SIG-M5 treated with dmso at 0.1 percent for 504 hours (cell line): Measurements from ENCODE around the gene ADPRM.
"Not testable (repeated sequence)": the region's sequence is repeated elsewhere in the genome, so short reads cannot be mapped to it uniquely, and the experiment has no call there.

Experiments
- DNase-seq: peaks from one replicate; lab custom pipeline; 2025; ENCODE audit not compliant: unreplicated experiment; lab: John Stamatoyannopoulos, UW

The ADPRM gene

DNA sequence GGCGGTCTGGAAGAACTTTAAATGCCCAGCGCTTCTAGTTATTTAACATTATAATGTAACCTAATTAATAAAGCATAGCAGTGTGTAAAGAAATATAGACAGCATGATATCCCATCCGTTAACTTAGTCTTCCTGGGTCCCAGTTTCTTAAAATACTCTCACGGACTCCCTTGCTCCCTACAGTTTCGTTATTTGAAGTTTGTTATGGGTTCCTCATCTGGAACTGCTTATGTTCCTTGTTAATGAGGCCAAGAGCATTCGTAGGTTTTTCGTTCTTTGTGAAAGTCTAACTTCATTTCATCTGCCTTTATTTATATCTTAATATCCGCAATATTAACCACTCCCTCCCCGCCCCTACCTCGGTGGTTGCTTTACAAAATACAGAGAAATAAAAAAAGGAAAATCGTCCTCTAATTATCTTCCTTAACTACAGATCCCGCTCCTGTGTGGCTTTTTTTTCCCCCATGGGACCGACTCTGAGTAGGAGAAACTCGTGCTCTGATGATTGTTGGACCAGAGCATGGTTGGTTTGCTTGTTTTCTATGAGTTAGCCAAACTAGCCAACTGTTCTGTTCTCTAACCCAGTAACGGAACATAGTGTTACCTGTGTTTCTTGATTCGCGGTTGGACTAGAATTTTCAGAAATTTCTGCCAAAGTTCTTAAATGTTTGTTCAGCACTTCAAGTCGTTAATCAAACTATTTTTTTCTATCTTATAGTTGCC lies 863 bp downstream of the ADPRM start:
- no peak for DNase-seq

DNA sequence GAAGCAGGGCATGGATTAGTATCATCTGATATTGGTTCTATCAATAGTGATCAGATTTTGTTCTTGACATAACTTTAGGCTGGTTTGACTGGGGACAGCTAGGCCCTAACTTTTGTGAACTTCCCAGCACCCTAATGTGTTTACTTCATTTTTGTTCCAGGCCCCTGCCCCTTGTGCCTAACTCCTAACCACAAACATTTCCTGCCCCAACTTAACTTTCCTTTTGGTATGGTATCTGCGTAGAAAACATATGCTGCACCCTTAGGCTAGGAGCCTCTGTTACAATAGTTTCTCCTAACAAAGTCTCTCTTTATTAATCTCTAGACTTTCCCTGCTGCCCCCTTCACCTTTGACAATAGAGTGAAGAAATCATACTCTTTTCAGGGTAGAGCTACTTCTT lies 2.5 kb downstream of the ADPRM start:
- DNase-seq: no peak

DNA sequence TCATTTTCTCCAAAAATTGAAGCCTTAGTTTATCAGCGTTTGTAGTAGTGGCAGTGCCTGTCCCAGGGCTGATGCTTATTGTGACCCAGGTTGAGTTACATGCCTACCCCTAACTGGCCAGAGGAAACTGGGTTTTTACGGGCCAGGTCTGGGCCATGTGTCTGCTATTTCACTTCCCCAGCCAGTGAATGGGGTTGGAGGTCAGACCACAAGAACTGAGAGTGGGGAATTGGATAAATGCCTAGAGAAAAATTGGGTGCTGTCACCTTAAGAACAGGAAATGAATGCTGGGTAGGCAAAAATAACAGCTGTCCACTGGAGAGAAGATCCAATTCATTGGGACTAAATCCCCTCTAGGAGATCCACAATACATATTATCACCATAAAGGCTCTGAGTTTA lies 5.2 kb downstream of the ADPRM start:
- DNase-seq: no peak

DNA sequence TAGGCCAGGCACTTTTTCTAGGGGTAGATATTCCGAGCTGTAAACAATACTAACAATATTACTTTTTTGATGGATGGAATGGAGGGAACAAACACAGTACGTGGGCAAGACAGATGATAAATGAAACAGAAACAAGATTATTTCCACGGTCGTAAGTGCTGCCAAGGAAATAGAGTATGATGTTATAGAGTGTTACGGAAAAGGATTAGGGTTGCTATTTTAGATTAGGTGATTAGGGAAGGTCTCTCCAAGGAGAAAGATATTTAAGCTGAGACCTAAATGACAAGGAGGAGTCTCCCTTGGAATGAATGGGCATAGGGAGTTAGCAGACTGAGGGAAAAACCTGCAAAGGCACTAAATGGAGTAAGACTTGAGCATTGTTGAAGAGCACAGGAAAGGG lies 8.3 kb downstream of the ADPRM start:
- DNase-seq: no peak

DNA sequence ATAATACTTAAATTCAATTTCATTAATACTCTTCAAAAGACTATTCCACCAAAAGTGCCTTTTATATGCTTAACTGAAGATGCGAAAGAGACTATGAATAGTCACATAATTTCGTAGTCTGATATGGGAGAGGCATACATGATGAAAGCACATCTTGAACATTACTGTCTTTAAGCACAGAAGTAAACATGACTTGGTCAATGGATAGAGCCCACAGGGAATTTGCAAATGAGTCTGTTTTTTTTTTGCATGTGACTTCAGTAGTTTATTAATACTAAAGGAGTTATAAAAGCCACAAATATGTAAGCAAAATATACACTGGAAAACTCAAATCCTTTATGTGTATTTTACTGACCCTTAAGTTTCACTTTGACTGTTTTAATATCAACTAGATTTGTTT lies 15.9 kb downstream of the ADPRM start:
- no peak for DNase-seq

DNA sequence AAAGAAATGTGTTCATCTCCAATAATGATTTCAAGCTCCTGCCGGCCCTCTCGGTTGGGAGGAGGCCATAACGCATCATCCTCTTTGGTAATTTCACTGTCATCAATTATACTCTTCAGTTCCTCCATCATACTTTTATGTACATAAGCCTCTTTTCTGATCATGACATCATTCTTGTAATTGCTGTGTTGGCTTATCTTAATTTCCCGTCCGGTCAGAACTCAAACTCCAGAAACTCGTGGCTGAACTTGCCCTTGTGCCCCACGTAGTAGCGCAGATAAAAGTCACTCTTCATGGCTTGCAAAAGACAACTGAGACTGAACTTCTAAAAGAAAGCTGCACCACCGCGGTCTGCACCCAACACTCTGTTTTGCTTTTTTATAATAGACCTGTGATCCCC lies 18.8 kb downstream of the ADPRM start:
- DNase-seq: no peak

DNA sequence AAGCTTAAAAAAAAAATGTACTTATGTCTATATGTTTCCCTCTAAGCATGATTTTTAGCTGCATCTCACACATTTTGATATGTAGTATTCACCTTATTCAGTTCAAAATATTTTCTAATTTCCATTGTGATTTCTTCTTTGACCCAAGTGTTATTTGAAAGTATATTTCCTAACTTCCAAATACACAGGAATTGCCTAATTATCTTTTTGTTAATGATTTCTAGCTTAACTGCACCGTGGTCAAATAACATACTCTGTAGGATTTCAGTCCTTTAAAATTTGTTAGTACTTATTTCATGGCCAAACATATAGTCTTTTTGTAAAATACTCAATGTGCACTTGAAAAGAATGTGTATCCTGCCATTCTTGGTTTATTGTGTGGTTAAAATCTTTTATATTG lies 21.2 kb downstream of the ADPRM start:
- DNase-seq: no peak

DNA sequence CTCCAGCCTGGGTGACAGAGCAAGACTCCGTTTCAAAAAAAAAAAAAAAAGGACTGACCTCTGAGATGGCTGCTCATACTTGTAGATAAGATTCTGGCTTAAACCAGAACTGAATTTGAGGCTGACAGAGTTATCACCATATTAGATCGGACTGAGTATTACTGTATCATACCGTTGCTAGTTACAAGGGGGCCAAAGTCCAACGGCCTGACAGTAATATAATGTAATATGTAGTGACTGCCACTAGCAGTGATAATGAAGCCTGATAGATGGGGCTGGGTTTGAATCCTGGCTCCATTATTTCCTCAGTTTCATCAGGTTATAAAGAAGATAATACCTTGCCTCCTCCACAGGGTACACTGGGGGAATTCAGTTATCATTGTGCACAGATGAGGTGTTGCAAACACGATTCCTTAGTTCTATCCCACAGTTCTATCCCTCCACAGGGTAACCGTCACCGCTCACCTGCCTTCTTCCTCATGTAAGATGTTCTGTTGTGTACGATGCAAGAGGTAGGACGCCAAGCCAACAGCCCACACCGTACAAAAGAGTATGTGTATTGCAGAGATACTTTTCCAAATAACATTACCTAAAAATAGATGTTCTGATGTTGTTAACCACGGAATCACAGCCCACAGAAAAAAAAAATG lies 27.3 kb downstream of the ADPRM start:
- no peak for DNase-seq

DNA sequence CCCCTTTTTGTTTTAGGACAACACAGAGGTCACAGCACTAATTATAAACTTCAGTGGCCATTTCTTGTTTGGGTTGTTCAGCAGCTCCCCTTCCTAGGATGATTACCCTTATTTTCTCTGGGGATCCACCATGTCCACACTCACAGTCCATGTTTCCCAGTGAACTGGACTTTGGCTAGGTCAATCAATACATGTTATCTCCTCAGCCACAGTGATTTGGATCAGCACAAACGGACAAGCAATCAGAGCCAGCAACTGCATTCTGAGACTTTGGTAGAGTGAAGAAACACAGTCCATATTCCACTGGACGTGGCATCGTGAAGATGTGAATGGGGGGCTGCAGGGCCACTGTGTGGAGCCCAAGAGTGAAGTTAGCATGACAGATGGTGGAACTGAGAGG lies 27.9 kb downstream of the ADPRM start:
- DNase-seq: no peak

DNA sequence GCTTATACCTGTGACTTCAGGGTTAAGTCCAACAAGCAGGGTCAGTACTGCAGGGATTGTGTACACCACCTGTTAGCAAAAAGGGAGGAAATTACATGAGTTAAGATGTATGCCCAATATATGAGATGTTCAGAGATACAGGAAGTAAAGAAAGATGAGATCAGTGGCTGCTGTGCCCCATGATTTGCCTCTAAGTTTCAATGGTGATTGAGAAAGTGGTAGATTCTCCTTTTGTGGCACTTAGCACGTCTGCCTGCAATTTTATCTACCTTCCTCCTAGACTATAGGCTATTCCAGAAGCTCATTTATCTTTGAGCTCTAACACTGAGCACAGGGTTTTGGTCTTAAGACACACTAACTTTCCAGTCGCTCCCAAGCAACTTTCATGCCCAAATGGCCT lies 28.8 kb downstream of the ADPRM start:
- DNase-seq: no peak

DNA sequence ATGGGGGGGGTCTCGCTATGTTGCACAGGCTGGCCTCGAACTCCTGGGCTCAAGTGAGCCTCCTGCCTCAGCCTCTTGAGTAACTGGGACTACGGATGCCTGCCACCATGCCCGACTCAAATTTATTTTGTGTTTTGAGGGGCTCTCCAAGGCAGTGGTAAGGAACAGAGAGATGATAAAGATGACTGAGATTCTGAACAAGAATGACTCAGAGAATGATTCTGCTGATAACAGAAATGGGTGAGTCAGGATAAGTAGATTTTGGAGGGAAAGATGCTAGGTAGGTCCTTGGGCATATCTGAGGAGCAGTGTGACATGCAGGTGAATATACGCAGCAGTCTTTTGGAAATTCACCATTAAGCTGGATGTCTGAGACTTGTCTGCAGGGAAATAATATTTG lies 29.8 kb downstream of the ADPRM start:
- no peak for DNase-seq

DNA sequence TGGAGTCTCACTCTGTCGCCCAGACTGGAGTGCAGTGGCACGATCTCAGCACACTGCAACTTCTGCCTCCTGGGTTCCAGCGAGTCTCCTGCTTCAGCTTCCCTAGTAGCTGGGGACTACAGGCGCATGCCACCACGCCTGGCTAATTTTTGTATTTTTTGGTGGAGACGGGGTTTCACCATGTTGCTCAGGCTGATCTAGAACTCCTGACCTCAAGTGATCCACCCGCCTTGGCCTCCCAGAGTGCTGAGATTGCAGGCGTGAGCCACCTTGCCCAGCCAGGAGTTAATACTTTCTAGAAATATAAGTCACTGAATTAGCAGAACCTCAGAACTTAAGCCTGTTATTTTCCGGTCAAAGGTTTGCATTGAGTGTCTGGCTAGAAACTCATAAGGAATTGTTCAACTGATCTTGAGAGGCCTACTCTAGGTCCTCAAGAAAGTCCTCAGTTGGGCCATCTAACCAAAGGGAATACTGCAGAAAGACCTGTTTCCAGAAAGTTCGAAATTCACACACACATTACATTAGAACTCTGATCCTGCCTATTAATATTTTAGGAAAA lies 31.0 kb downstream of the ADPRM start:
- DNase-seq: no peak

DNA sequence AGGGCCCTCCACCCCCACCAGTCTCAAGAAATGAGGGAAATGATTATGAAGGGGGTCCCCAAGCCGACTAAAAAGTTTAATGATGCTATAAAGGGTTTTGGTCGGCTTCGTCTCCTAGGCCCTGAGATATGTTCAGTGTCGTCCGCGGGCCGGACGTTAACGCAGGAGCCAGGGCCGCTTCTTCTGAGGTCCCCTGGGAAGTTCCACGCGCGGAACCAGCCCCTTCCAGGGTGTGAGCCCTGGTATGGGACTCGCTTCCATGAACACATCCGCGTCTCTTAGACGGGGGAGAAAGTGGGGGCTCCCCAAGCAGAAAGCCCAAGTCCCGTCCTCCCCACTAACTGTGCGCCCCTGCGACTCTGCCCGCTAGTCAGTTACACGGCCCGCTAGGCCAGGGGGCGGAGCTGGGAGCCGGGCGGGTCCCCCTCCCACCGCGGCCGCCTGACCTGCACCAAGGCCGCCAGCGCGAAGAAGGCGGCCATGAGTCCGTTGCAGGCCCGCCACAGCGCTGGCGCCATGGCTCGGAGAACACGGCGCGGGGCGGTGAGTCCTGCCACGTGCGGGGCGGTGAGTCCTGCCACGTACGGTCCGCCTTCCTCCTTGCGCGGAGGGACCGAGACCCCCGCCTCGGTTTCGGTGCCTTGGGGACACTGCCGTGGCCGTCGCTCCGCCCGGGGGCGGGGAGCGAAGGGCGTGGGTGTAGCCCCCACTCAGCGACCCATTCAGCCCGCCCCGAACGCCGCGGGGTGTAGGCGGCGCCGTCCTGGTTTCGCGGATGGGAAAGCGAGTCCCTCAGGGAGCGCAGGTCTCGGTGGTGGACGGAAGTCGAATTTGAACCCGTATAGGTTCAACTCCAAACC lies 32.2 kb downstream of the ADPRM start, which contains the start of gene TMEM220:
Gene TMEM220, minus strand, starts transcription at position 690 of the 860 bp plus-strand sequence. Its CDS starts 172 bp downstream, at position 518.
- DNase-seq: no peak

DNA sequence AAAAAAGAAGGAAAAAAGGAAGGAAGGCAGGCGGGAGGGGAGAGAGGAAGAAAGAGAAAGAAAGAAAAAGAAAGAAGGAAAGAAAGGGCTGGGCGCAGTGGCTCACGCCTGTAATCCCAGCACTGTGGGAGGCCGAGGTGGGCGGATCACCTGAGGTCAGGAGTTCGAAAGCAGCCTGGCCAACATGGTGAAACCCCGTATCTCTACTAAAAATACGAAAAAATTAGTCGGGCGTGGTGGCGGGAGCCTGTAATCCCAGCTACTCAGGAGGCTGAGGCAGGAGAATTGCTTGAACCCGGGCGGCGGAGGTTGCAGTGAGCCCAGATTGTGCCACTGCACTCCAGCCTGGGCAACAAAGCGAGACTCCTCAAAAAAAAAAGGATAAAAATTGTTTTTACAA lies 32.9 kb downstream of the ADPRM start:
- DNase-seq: not testable (repeated sequence)

DNA sequence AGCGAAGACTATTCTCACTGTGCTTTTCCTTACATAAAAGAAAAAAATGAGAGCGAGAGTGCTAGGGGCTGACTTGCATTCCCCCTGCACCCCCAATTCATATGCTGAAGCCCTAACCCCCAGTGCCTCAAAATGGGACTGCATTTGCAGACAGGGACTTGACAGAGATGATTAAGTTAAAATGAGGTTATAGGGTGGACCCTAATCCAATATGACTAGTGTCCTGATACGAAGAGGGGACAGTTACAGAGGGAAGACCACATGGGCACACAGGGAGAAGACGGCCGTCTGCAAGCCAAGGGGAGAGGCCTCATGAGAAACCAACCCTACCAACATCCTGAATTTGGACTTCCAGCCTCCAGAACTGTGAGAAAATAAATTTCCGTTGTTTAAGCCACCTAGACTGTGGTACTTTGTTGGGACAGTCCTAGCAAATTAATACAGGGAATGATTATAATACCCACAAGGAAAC lies 34.0 kb downstream of the ADPRM start:
- DNase-seq: no peak

DNA sequence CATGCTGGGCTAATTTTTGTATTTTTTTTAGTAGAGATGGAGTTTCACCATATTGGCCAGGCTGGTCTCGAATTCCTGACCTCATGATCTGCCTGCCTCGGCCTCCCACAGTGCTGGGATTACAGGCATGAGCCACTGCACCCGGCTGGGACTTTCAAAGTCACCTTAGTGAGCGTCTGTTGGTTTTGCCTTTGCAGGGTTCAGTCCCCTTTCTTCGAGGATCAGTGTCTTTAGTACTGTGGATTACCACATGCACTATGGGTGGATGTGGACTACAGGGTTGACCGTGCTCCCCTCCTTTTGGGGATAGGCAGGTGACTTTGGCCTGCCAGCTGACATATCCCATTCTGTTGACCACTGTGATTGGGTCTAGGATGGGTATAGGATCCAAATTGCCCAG lies 34.7 kb downstream of the ADPRM start:
- not testable (repeated sequence) for DNase-seq

DNA sequence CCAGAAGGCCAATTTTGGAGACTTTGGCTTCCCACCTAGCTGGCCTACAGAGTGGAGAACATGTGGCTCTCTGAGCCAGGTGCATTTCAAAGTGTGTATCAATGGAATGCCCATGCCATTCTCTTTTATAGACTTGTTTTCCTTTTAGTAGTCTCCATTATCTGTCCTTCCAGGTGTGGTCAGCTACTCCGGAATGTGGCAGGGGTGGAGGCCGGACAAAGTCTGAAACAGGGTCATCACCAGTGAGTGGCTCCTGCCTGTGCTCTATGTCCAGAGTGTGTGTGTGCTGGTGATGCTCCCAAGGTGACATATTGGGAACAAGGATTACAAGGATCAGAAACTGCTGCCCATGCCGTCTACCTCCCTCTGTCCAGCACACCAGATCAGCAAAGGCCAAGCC lies 36.3 kb downstream of the ADPRM start:
- no peak for DNase-seq

DNA sequence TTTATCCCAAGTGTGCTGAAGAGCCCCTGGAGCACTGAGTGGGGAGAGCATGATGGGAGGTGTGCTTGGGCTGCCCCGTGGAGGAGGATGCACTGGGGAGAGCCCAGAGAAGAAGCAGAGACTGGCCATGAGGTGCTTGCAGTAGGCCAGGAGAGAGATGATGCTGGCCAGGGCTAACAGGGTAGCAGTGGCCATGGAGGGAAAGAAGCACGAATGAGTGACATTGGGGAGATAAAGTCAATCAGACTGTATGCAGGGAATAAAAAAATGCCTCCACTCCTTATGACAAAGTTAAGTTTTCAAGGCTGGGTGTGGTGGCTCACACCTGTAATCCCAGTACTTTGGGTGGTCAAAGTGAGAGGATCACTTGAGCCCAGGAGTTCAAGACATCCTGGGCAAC lies 37.9 kb downstream of the ADPRM start:
- no peak for DNase-seq

DNA sequence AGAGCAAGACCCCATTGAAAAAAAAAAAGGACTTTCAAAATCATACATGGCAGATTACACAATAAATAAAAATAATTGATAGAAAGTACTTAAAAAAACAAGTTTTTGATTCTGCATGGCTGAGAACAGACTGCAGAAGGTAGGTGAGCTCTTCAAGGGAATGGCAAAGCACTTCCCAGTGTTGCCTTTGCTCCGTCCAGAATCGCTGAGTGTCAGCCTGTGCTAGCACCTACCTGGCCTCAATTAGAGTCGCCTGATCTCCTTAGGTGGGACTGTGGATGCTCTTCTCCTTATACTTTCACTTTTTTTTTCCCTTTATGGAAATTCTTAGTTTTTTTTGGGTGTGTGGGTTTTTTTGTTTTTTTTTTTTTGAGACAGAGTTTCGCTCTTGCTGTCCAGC lies 38.4 kb downstream of the ADPRM start:
- no peak for DNase-seq

DNA sequence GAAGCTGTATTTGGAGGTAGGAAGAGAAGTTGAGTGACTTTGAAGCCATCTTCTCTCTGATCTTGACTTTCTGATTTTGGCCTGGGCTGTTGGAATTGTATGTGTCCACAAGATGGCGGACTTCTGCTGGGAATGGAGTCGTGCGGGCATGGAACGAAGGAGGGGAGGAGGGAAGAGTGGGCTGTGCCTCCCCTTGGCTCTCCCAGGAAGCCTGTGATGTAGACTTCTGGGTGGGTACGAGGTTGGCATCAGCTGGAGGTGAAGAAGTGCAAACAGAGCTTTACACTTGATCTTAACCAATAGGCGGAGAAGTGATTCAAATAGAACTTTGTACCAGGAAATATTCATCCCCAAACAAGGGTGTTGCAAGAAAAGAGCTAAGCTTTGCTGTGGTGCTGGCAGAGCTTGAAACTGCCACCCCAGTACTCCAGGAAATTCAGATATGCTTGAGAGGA lies 39.8 kb downstream of the ADPRM start:
- peak; percentile 39 for DNase-seq

DNA sequence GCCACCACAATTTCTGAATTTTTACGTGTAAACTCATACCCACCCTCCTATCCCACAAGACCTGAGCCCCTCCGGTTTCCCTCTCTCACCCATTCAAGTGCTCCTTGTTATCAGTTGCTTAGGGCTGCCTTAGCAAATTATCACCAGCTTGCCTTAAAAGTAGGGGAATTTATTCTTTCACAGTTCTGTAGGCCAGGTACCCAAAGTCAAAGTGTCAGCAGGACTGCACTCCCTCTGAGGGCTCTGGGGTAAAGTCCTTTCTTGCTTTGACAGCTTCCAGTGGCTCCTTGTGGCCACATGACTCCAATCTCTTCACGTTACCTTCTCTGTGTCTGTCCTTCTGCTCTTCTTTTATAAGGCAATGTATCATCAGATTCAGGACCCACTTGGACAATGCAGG lies 40.3 kb downstream of the ADPRM start:
- no peak for DNase-seq
